Smooth muscle cell (in vitro differentiated cells): ENCODE data around the gene SLC9A3. TPM values are rescaled to one million over a fixed set of nuclear protein-coding genes. Genes with fewer than 3 reads are reported as not detected.

Source experiments
- DNase-seq: peaks from one replicate; lab custom pipeline; 2025; ENCODE audit not compliant: unreplicated experiment; lab: John Stamatoyannopoulos, UW
- H2AFZ ChIP-seq: fragments of 200-600 bp; sonication (generic); 2 replicates; pipeline ENCODE4 v1.6.0; 2016; ENCODE audit warnings: antibody characterized with exemption, low read depth, mild to moderate bottlenecking
- H3F3A ChIP-seq: fragments of 200-600 bp; sonication (generic); 2 replicates; pipeline ENCODE4 v1.6.0; 2017; ENCODE audit warnings: antibody characterized with exemption, low read depth
- H3K27ac ChIP-seq: fragments of 200-600 bp; sonication (generic); 2 replicates; pipeline ENCODE4 v1.5.1; 2016; ENCODE audit warnings: low read depth, mild to moderate bottlenecking
- H3K27me3 ChIP-seq: fragments of 200-600 bp; sonication (generic); 2 replicates; pipeline ENCODE4 v1.6.1; 2016; ENCODE audit warnings: low read depth, mild to moderate bottlenecking
- H3K36me3 ChIP-seq: fragments of 200-600 bp; sonication (generic); 2 replicates; pipeline ENCODE4 v1.5.1; 2016; ENCODE audit warnings: low read depth
- H3K4me1 ChIP-seq: fragments of 200-600 bp; sonication (generic); 2 replicates; pipeline ENCODE4 v1.5.1; 2016; ENCODE audit warnings: low read depth
- H3K4me2 ChIP-seq: fragments of 200-600 bp; sonication (generic); 2 replicates; pipeline ENCODE4 v1.6.0; 2016; ENCODE audit warnings: mild to moderate bottlenecking
- H3K4me3 ChIP-seq: fragments of 200-600 bp; sonication (generic); 2 replicates; pipeline ENCODE4 v1.5.1; 2016; ENCODE audit warnings: mild to moderate bottlenecking
- H3K79me2 ChIP-seq: fragments of 200-600 bp; sonication (generic); 2 replicates; pipeline ENCODE4 v1.6.0; 2016; ENCODE audit warnings: low read depth, mild to moderate bottlenecking
- H3K9ac ChIP-seq: fragments of 200-600 bp; sonication (generic); 2 replicates; pipeline ENCODE4 v1.6.0; 2016; ENCODE audit warnings: low read depth
- H3K9me3 ChIP-seq: fragments of 200-600 bp; sonication (generic); replicated peaks from 2 replicates; pipeline ENCODE4 v1.5.1; 2016; ENCODE audit warnings: low read depth
- H4K20me1 ChIP-seq: fragments of 200-600 bp; sonication (generic); 2 replicates; pipeline ENCODE4 v1.6.0; 2016; ENCODE audit warnings: low read depth
- CTCF ChIP-seq: fragments of 200-600 bp; sonication (generic); IDR thresholded peaks from 2 replicates; pipeline ENCODE4 v1.5.1; 2017; ENCODE audit warnings: borderline replicate concordance, mild to moderate bottlenecking, antibody characterized with exemption; ENCODE audit not compliant: insufficient read depth, poor library complexity, severe bottlenecking
- WGBS: methylation state at CpG from one replicate; pipeline ENCODE4 v1.1.7; 2016; ENCODE audit warnings: low lambda C conversion rate; 5-methylcytosine and 5-hydroxymethylcytosine counted together
- polyA plus RNA-seq: library from polyadenylated mRNA; unstranded; fragments of >200 nt; fragmentation: Nextera tagmentation; extraction: Ambion mirVana; gene quantifications from 2 replicates; pipeline ENCODE4 v1.2.1, GENCODE V29; 2016
- total RNA-seq: library from RNA; depleted of rRNA; stranded (reverse); fragments of >200 nt; gene quantifications from 2 replicates; pipeline ENCODE4 v1.2.3, GENCODE V29; 2014

Gene SLC9A3
- total and polyA plus RNA-seq, 2 experiments from 2014 or later, result 1.1 to 1.8 TPM

DNA sequence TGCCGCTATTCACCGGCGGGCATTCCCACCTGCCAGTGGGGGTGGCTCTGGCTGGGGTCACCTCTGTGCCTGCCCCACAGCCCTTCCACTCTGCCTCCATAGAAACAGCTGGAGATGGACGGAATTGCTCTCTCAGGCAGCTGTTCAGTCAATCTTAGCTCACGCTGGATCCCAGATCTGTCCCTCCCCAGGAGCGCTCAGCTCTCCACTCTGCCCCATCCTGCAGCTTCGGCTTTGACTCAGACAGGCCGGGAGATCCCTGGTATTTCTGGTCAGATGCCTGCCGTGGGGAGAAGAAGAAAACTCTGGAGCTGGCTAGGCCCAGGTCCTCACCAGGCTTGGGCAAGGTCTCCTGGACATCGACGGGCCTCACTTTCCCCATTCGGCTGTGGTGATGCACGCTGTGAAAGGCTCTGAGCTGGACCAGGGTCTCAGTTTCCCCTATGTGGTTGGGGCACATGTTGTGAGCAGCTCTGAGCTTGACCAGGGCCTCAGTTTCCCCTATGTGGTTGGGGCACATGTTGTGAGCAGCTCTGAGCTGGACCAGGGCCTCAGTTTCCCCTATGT lies 7.6 kb upstream of the SLC9A3 start:
- Histone ChIP-seq H3K4me1 (no peaks in the 10 kb centered on the region), H3K9ac (no peak overlapping the region), H3K27me3 (peaks cover 50% of the 10 kb centered on the region), H3K4me3 (no peak overlapping the region), H3K4me2 (no peak overlapping the region), H3K9me3 (no peaks in the 10 kb centered on the region), H3F3A (no peaks in the 10 kb centered on the region), H3K27ac (no peak overlapping the region), H2AFZ (no peak overlapping the region), H3K36me3 (no peaks in the 10 kb centered on the region), H3K79me2 (no peaks in the 10 kb centered on the region), H4K20me1 (no peaks in the 10 kb centered on the region)
- TF ChIP-seq CTCF, result no peak
- DNase-seq, result no peak
- 94% methylated on average over 13 of the region's 13 CpGs for WGBS

DNA sequence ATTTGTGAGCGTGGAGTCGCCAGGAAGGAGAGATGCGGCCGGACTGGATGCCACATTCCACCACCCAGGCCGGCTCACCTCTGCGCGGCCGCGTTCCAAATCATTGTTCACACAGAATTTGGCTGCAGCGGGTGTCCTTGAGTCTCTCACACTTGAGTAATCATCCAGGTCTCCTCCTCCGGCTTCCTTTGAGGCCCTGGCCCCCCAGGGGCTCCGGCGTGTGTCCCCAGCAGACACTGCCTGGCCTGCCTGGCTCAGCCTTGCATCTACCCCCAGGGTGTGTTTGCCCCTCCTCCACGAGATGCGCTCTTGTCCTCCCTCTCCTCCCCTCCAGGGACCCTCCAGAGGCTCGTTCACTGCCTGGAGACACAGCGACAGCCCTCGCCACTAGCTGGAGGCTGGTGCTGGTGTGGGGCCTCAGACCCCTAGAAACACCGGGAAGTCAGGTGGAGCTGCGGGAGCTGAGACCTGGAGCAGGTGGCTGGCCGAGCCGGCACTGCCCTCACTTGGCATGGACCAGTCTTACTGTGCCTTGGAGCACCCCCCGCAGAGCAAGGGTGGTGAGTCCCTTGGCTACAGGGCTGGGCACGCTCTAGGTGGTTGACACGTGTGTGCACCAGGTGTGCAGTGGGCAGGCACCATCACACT lies 7.0 kb upstream of the SLC9A3 start:
- Histone ChIP-seq H2AFZ (no peak overlapping the region), H3K27ac (no peak overlapping the region), H3F3A (no peaks in the 10 kb centered on the region), H3K36me3 (no peaks in the 10 kb centered on the region), H3K4me2 (no peak overlapping the region), H3K27me3 (peaks cover 56% of the 10 kb centered on the region), H3K4me1 (no peaks in the 10 kb centered on the region), H4K20me1 (no peaks in the 10 kb centered on the region), H3K9ac (no peak overlapping the region), H3K79me2 (no peaks in the 10 kb centered on the region), H3K9me3 (no peaks in the 10 kb centered on the region), H3K4me3 (no peak overlapping the region)
- TF ChIP-seq CTCF, result no peak
- WGBS, result 82% methylated on average over 25 of the region's 25 CpGs
- DNase-seq, result no peak

GRCh38 chr5:530001-530955 lies 6.0 kb upstream of the SLC9A3 start:
- Histone ChIP-seq H3F3A (no peaks in the 10 kb centered on the region), H3K9ac (no peak overlapping the region), H3K4me3 (no peak overlapping the region), H3K4me2 (no peak overlapping the region), H3K27me3 (peaks cover 65% of the 10 kb centered on the region), H4K20me1 (no peaks in the 10 kb centered on the region), H3K36me3 (no peaks in the 10 kb centered on the region), H3K4me1 (no peaks in the 10 kb centered on the region), H2AFZ (no peak overlapping the region), H3K27ac (no peak overlapping the region), H3K9me3 (no peaks in the 10 kb centered on the region), H3K79me2 (no peaks in the 10 kb centered on the region)
- WGBS, result 89% methylated on average over 24 of the region's 24 CpGs
- DNase-seq, result no peak
- TF ChIP-seq CTCF, result no peak
